Measurements from ENCODE around the gene NFX1. TPM values are rescaled to one million over a fixed set of nuclear protein-coding genes. Genes with fewer than 3 reads are reported as not detected.

Gene NFX1
- total RNA-seq, 3 donors from 2014 or later: 35.9 to 44.4 (median 39.5) TPM

- Histone ChIP-seq H3K9me3 (no peaks in the 10 kb centered on the region), H3K36me3 (ENCODE audit: low read depth) (no peaks in the 10 kb centered on the region), H3K4me3 (no peak overlapping the region), H3K4me1 (ENCODE audit: low read depth) (peaks cover 19% of the 10 kb centered on the region)
- no peak for TF ChIP-seq CTCF (IDR thresholded peaks at IDR 0.05)
- intact Hi-C loops (cut with DNase I, micrococcal nuclease): no loop called here
- ATAC-seq (no peak), DNase-seq (no peak)
These were observed 20.2 kb upstream of the NFX1 start for GRCh38 chr9:33270146-33270545.

- ATAC-seq: peak; percentile 98
- Histone ChIP-seq H3K36me3 (ENCODE audit: low read depth) (no peaks in the 10 kb centered on the region), H3K9me3 (no peaks in the 10 kb centered on the region), H3K4me3 (no peak overlapping the region), H3K4me1 (ENCODE audit: low read depth) (peaks cover 14% of the 10 kb centered on the region)
- intact Hi-C loops (cut with DNase I, micrococcal nuclease): no loop called here
- no peak for TF ChIP-seq CTCF (IDR thresholded peaks at IDR 0.05)
- DNase-seq: peak in 1 of 3 donors; percentile 68
These were observed 18.3 kb upstream of the NFX1 start for GRCh38 chr9:33272061-33272460.

- H3K4me1 ChIP-seq (ENCODE audit: low read depth): peaks cover 14% of the 10 kb centered on the region
- DNase-seq: no peak
- TF ChIP-seq CTCF (IDR thresholded peaks at IDR 0.05): no peak
- H3K4me3 ChIP-seq: no peak overlapping the region
- intact Hi-C loops (cut with DNase I, micrococcal nuclease): no loop called here
- no peaks in the 10 kb centered on the region for H3K9me3 ChIP-seq
- no peak for ATAC-seq
- H3K36me3 ChIP-seq (ENCODE audit: low read depth): no peaks in the 10 kb centered on the region
These were observed 16.9 kb upstream of the NFX1 start for GRCh38 chr9:33273266-33273971.

- DNase-seq (no peak), ATAC-seq (no peak)
- intact Hi-C loops (cut with DNase I, micrococcal nuclease): no loop called here
- TF ChIP-seq CTCF (IDR thresholded peaks at IDR 0.05): no peak
- no peaks in the 10 kb centered on the region for H3K36me3 ChIP-seq (ENCODE audit: low read depth)
- H3K4me3 ChIP-seq: no peak overlapping the region
- H3K4me1 ChIP-seq (ENCODE audit: low read depth): peaks cover 14% of the 10 kb centered on the region
- no peaks in the 10 kb centered on the region for H3K9me3 ChIP-seq
These were observed 16.4 kb upstream of the NFX1 start for GRCh38 chr9:33273972-33274328.

- H3K36me3 ChIP-seq (ENCODE audit: low read depth): no peaks in the 10 kb centered on the region
- H3K9me3 ChIP-seq: no peaks in the 10 kb centered on the region
- no peak for ATAC-seq
- H3K4me3 ChIP-seq: no peak overlapping the region
- no peak for DNase-seq
- intact Hi-C loops (cut with DNase I, micrococcal nuclease): no loop called here
- H3K4me1 ChIP-seq (ENCODE audit: low read depth): peaks cover 5% of the 10 kb centered on the region
- TF ChIP-seq CTCF (IDR thresholded peaks at IDR 0.05): no peak
These were observed 12.8 kb upstream of the NFX1 start for GRCh38 chr9:33277484-33277883.

GRCh38 chr9:33285502-33285901, 4.8 kb upstream of the NFX1 start:
- Histone ChIP-seq H3K4me1 (ENCODE audit: low read depth) (peaks cover 4% of the 10 kb centered on the region), H3K9me3 (no peaks in the 10 kb centered on the region), H3K4me3 (no peak overlapping the region), H3K36me3 (ENCODE audit: low read depth) (no peaks in the 10 kb centered on the region)
- intact Hi-C loops (cut with DNase I, micrococcal nuclease): no loop called here
- TF ChIP-seq CTCF (IDR thresholded peaks at IDR 0.05): no peak
- ATAC-seq: no peak
- no peak for DNase-seq

Measured in mucosa of descending colon (tissue), 3 donors.